Mucosa of stomach (tissue), 1 donor: ENCODE data around the gene PELO.
"Not testable (repeated sequence)": the region's sequence is repeated elsewhere in the genome, so short reads cannot be mapped to it uniquely, and the experiment has no call there.

Source experiments
- H3K27me3 ChIP-seq: one replicate; pipeline ENCODE4 v1.7.0; 2013; ENCODE audit warnings: mild to moderate bottlenecking, low read length; ENCODE audit not compliant: control insufficient read depth, insufficient read depth
- H3K36me3 ChIP-seq: one replicate; pipeline ENCODE4 v1.7.0; 2013; ENCODE audit warnings: low read length; ENCODE audit not compliant: control insufficient read depth, insufficient read depth
- H3K4me1 ChIP-seq: one replicate; pipeline ENCODE4 v1.7.0; 2013; ENCODE audit warnings: mild to moderate bottlenecking, low read length; ENCODE audit not compliant: control insufficient read depth, insufficient read depth
- H3K4me3 ChIP-seq: one replicate; pipeline ENCODE4 v1.7.0; 2013; ENCODE audit warnings: low read length
- H3K9ac ChIP-seq: one replicate; pipeline ENCODE4 v1.7.0; 2013; ENCODE audit warnings: mild to moderate bottlenecking, low read length, moderate library complexity
- H3K9me3 ChIP-seq: one replicate; pipeline ENCODE4 v1.7.0; 2013; ENCODE audit warnings: mild to moderate bottlenecking, low read length, moderate library complexity; ENCODE audit not compliant: control insufficient read depth
- donor health status: Pancreatic carcinoma.

Gene PELO

GRCh38 chr5:52807037-52807436 lies 19.3 kb downstream of the PELO start:
- Histone ChIP-seq H3K27me3 (no peaks in the 10 kb centered on the region), H3K4me3 (no peak overlapping the region), H3K9ac (no peak overlapping the region), H3K9me3 (no peaks in the 10 kb centered on the region), H3K36me3 (no peaks in the 10 kb centered on the region), H3K4me1 (no peaks in the 10 kb centered on the region)

- H3K36me3 ChIP-seq, result no peaks in the 10 kb centered on the region
- H3K27me3 ChIP-seq, result no peaks in the 10 kb centered on the region
- H3K4me3 ChIP-seq, result no peak overlapping the region
- H3K9ac ChIP-seq, result no peak overlapping the region
- no peaks in the 10 kb centered on the region for H3K4me1 ChIP-seq
- H3K9me3 ChIP-seq, result no peaks in the 10 kb centered on the region
These were observed 20.0 kb downstream of the PELO start for GRCh38 chr5:52807723-52808122.

- Histone ChIP-seq H3K9me3 (no peaks in the 10 kb centered on the region), H3K4me3 (no peak overlapping the region), H3K27me3 (no peaks in the 10 kb centered on the region), H3K4me1 (no peaks in the 10 kb centered on the region), H3K9ac (no peak overlapping the region), H3K36me3 (no peaks in the 10 kb centered on the region)
These were observed 20.7 kb downstream of the PELO start for GRCh38 chr5:52808316-52808901.

GRCh38 chr5:52809884-52810283 lies 22.2 kb downstream of the PELO start:
- Histone ChIP-seq H3K4me1 (no peaks in the 10 kb centered on the region), H3K4me3 (no peak overlapping the region), H3K36me3 (no peaks in the 10 kb centered on the region), H3K9ac (no peak overlapping the region), H3K9me3 (no peaks in the 10 kb centered on the region), H3K27me3 (no peaks in the 10 kb centered on the region)

- no peaks in the 10 kb centered on the region for H3K4me1 ChIP-seq
- no peak overlapping the region for H3K4me3 ChIP-seq
- no peak overlapping the region for H3K9ac ChIP-seq
- H3K9me3 ChIP-seq, result no peaks in the 10 kb centered on the region
- H3K27me3 ChIP-seq, result no peaks in the 10 kb centered on the region
- no peaks in the 10 kb centered on the region for H3K36me3 ChIP-seq
These were observed 22.7 kb downstream of the PELO start for GRCh38 chr5:52810426-52810825.

- Histone ChIP-seq H3K4me1 (no peaks in the 10 kb centered on the region), H3K4me3 (no peak overlapping the region), H3K36me3 (no peaks in the 10 kb centered on the region), H3K27me3 (no peaks in the 10 kb centered on the region), H3K9ac (no peak overlapping the region), H3K9me3 (no peaks in the 10 kb centered on the region)
These were observed 23.5 kb downstream of the PELO start for GRCh38 chr5:52811067-52811749.

- Histone ChIP-seq H3K4me3 (no peak overlapping the region), H3K9me3 (no peaks in the 10 kb centered on the region), H3K4me1 (no peaks in the 10 kb centered on the region), H3K36me3 (no peaks in the 10 kb centered on the region), H3K27me3 (no peaks in the 10 kb centered on the region), H3K9ac (no peak overlapping the region)
These were observed 26.8 kb downstream of the PELO start for GRCh38 chr5:52814352-52815148.

- Histone ChIP-seq H3K9me3 (no peaks in the 10 kb centered on the region), H3K4me3 (no peak overlapping the region), H3K9ac (no peak overlapping the region), H3K36me3 (no peaks in the 10 kb centered on the region), H3K27me3 (no peaks in the 10 kb centered on the region), H3K4me1 (no peaks in the 10 kb centered on the region)
These were observed 30.1 kb downstream of the PELO start for GRCh38 chr5:52817818-52818217.

GRCh38 chr5:52818360-52818759 lies 30.6 kb downstream of the PELO start:
- H3K9ac ChIP-seq, result no peak overlapping the region
- H3K4me1 ChIP-seq, result no peaks in the 10 kb centered on the region
- H3K9me3 ChIP-seq, result no peaks in the 10 kb centered on the region
- no peaks in the 10 kb centered on the region for H3K27me3 ChIP-seq
- no peak overlapping the region for H3K4me3 ChIP-seq
- no peaks in the 10 kb centered on the region for H3K36me3 ChIP-seq

- not testable (repeated sequence) for H3K4me3 ChIP-seq, H3K4me1 ChIP-seq, H3K27me3 ChIP-seq, H3K9me3 ChIP-seq, H3K36me3 ChIP-seq, H3K9ac ChIP-seq
These were observed 31.1 kb downstream of the PELO start for GRCh38 chr5:52818807-52819206.

GRCh38 chr5:52821901-52822300 lies 34.2 kb downstream of the PELO start:
- H3K9me3 ChIP-seq, result no peaks in the 10 kb centered on the region
- no peaks in the 10 kb centered on the region for H3K27me3 ChIP-seq
- H3K9ac ChIP-seq, result no peak overlapping the region
- H3K36me3 ChIP-seq, result no peaks in the 10 kb centered on the region
- H3K4me1 ChIP-seq, result no peaks in the 10 kb centered on the region
- no peak overlapping the region for H3K4me3 ChIP-seq

- Histone ChIP-seq H3K4me3 (no peak overlapping the region), H3K4me1 (no peaks in the 10 kb centered on the region), H3K9me3 (no peaks in the 10 kb centered on the region), H3K9ac (no peak overlapping the region), H3K27me3 (no peaks in the 10 kb centered on the region), H3K36me3 (no peaks in the 10 kb centered on the region)
These were observed 34.7 kb downstream of the PELO start for GRCh38 chr5:52822437-52822836.
